Keratinocyte (primary cell): ENCODE data around the gene MEP1A. TPM values are rescaled to one million over a fixed set of nuclear protein-coding genes. Genes with fewer than 3 reads are reported as not detected.

Source experiments
- DNase-seq: peaks from one replicate; pipeline ENCODE4 v3.0.0-alpha.2; 2011; ENCODE audit warnings: low read depth, missing footprints, low spot score
- FAIRE-seq: peaks from 2 replicates; lab custom pipeline; 2011; peaks lifted over from hg19 to GRCh38; lab: Jason Lieb, UNC
- H2AFZ ChIP-seq: 2 replicates; pipeline ENCODE4 v1.6.0; 2012; ENCODE audit warnings: low read length, control low read depth, inconsistent platforms; ENCODE audit not compliant: control insufficient read depth
- H3K27ac ChIP-seq: 2 replicates; pipeline ENCODE4 v1.5.1; 2011; ENCODE audit warnings: low read length; ENCODE audit not compliant: control insufficient read depth, insufficient read depth
- H3K27me3 ChIP-seq: 3 replicates; pipeline ENCODE4 v1.6.0; 2011; ENCODE audit warnings: low read length; ENCODE audit not compliant: control insufficient read depth, insufficient read depth; ENCODE audit errors: extremely low read depth
- H3K36me3 ChIP-seq, 2 experiments: 2 replicates in 1 of 2; 3 replicates in 1 of 2; pipeline ENCODE4 v1.5.1; 2011; ENCODE audit warnings: low read length in 2 of 2, mild to moderate bottlenecking in 1 of 2; ENCODE audit not compliant: control insufficient read depth in 2 of 2, insufficient read depth in 2 of 2; ENCODE audit errors: extremely low read depth in 1 of 2
- H3K4me1 ChIP-seq: 3 replicates; pipeline ENCODE4 v1.5.1; 2011; ENCODE audit warnings: low read length; ENCODE audit not compliant: control insufficient read depth, insufficient read depth; ENCODE audit errors: extremely low read depth
- H3K4me2 ChIP-seq: 3 replicates; pipeline ENCODE4 v1.6.0; 2011; ENCODE audit warnings: low read depth, low read length; ENCODE audit not compliant: control insufficient read depth, insufficient read depth; ENCODE audit errors: extremely low read depth
- H3K4me3 ChIP-seq, 3 experiments: fragments of 200-600 bp in 1 of 3; sonication (generic) in 1 of 3; 2 replicates in 2 of 3; 3 replicates in 1 of 3; pipeline ENCODE4 v1.5.1; 2011 to 2016; ENCODE audit warnings: low read length in 3 of 3, mild to moderate bottlenecking in 3 of 3, control low read depth in 2 of 3, inconsistent platforms in 1 of 3, low read depth in 1 of 3, mixed read lengths in 1 of 3, mixed run types in 1 of 3, moderate library complexity in 1 of 3; ENCODE audit not compliant: control insufficient read depth in 2 of 3, insufficient read depth in 2 of 3; ENCODE audit errors: extremely low read depth in 1 of 3
- H3K79me2 ChIP-seq: 2 replicates; pipeline ENCODE4 v1.6.0; 2012; ENCODE audit warnings: low read length; ENCODE audit not compliant: control insufficient read depth, insufficient read depth
- H3K9ac ChIP-seq: 3 replicates; pipeline ENCODE4 v1.6.0; 2011; ENCODE audit warnings: low read length; ENCODE audit not compliant: control insufficient read depth, insufficient read depth; ENCODE audit errors: extremely low read depth
- H3K9me1 ChIP-seq: 3 replicates; pipeline ENCODE4 v1.6.0; 2011; ENCODE audit warnings: low read length; ENCODE audit not compliant: control insufficient read depth, insufficient read depth; ENCODE audit errors: extremely low read depth
- H3K9me3 ChIP-seq: 2 replicates; pipeline ENCODE4 v1.5.1; 2012; ENCODE audit warnings: low read depth, low read length; ENCODE audit not compliant: control insufficient read depth
- H4K20me1 ChIP-seq: 3 replicates; pipeline ENCODE4 v1.6.0; 2011; ENCODE audit warnings: low read length; ENCODE audit not compliant: control insufficient read depth, insufficient read depth; ENCODE audit errors: extremely low read depth
- EZH2 ChIP-seq: IDR thresholded peaks from one replicate; pipeline ENCODE4 v1.6.1; 2012; ENCODE audit warnings: inconsistent platforms, mild to moderate bottlenecking, low read length, moderate library complexity
- dilution Hi-C: fragments of 300-500 bp; cut with MboI; formaldehyde crosslinking; loops from one replicate; pipeline ENCODE4 v1.7.0; 2020; ENCODE audit warnings: low sequenced_read_pairs; ENCODE audit not compliant: extremely low pct_ligation_motif_present
- polyA plus RNA-seq, 5 experiments: library from polyadenylated mRNA; depleted of rRNA in 3 of 5; stranded (reverse) in 3 of 5; stranded (forward) in 1 of 5; unstranded in 1 of 5; fragments of >200 nt; gene quantifications; 1 replicate in 1 of 5; 2 replicates in 3 of 5; 3 replicates in 1 of 5; pipeline versions ENCODE4 v1.2.1 to v1.2.3, GENCODE V29; 2011 to 2012; ENCODE audit warnings: missing spikeins in 2 of 5, low read depth in 1 of 5, low replicate concordance in 1 of 5
- TF ChIP-seq, protein P1 (sequence below), 3 experiments: IDR thresholded peaks in 1 of 3; conservative IDR thresholded peaks in 1 of 3; optimal IDR thresholded peaks in 1 of 3; 2 replicates in 2 of 3; 3 replicates in 1 of 3; pipeline versions ENCODE3 to v1.5.1; 2011; ENCODE audit warnings: low read length in 3 of 3, mild to moderate bottlenecking in 3 of 3, moderate library complexity in 2 of 3, control low read depth in 1 of 3, inconsistent platforms in 1 of 3; ENCODE audit not compliant: insufficient read depth in 2 of 3; ENCODE audit errors: extremely low read depth in 1 of 3

The MEP1A gene
- polyA plus RNA-seq, 1 donor (not counting 4 experiments of a cell fraction or from before 2014, with no cell fraction given): 0.07 TPM

DNA sequence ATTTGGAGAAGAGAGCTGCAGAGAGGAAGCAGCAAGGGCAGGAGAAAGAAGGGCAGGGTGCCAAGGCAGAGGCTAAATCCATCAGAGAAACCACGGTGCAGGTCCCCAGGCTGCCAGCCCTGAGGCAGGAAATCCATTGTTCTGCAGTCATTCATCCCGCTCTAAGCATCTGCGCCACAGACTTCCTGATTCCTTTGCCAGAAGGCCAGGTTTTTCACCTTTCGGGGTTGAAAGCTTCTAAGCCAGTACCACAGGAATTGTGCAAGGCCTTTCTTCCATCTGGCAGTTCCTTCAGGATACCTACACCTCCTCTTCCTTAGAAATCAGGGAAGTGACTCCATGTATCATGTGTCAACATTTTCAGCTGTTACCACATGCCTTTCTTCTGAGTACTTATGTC, 82.9 kb downstream of the MEP1A start:
- TF ChIP-seq EZH2: no peak
- TF ChIP-seq, protein P1, sequence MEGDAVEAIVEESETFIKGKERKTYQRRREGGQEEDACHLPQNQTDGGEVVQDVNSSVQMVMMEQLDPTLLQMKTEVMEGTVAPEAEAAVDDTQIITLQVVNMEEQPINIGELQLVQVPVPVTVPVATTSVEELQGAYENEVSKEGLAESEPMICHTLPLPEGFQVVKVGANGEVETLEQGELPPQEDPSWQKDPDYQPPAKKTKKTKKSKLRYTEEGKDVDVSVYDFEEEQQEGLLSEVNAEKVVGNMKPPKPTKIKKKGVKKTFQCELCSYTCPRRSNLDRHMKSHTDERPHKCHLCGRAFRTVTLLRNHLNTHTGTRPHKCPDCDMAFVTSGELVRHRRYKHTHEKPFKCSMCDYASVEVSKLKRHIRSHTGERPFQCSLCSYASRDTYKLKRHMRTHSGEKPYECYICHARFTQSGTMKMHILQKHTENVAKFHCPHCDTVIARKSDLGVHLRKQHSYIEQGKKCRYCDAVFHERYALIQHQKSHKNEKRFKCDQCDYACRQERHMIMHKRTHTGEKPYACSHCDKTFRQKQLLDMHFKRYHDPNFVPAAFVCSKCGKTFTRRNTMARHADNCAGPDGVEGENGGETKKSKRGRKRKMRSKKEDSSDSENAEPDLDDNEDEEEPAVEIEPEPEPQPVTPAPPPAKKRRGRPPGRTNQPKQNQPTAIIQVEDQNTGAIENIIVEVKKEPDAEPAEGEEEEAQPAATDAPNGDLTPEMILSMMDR (optimal IDR thresholded peaks at IDR 0.05 in 1 of 3, IDR thresholded peaks at IDR 0.05 in 1 of 3, conservative IDR thresholded peaks at IDR 0.05 in 1 of 3; ENCODE audit: extremely low read depth in 1 of 3, insufficient read depth in 2 of 3, low read length in 3 of 3): no peak
- H2AFZ ChIP-seq: no peak overlapping the region
- peak overlapping the region; percentile 8 for H3K4me2 ChIP-seq

DNA sequence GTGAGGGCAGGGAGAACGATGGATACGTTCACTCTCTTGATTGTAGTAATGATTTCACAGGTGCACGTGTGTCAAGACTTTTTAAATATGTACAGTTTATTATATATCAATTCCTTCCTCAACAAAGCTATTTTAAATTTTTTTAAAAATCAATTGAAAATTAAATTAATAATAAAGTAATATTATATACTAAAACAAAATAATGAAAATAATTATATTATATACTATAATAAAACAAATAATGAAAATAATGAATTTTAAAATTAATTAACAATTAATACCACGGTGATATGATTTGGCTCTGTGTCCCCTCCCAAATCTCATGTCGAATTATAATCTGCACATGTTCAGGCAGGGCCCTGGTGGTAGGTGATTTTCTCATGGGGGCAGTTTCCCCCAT, 85.8 kb downstream of the MEP1A start:
- dilution Hi-C loops: no loop called here
- no peaks in the 10 kb centered on the region for H3K27me3 ChIP-seq
- H3K4me1 ChIP-seq: peaks cover 12% of the 10 kb centered on the region
- H3K36me3 ChIP-seq: no peaks in the 10 kb centered on the region
- no peak overlapping the region for H3K9ac ChIP-seq
- H3K79me2 ChIP-seq: no peaks in the 10 kb centered on the region
- DNase-seq: no peak
- TF ChIP-seq EZH2: no peak
- TF ChIP-seq, protein P1 (optimal IDR thresholded peaks at IDR 0.05 in 1 of 3, IDR thresholded peaks at IDR 0.05 in 1 of 3, conservative IDR thresholded peaks at IDR 0.05 in 1 of 3; ENCODE audit: extremely low read depth in 1 of 3, insufficient read depth in 2 of 3, low read length in 3 of 3): no peak
- no peak overlapping the region for H3K4me3 ChIP-seq
- FAIRE-seq: no peak
- H3K9me1 ChIP-seq: no peaks in the 10 kb centered on the region
- no peaks in the 10 kb centered on the region for H3K9me3 ChIP-seq
- H4K20me1 ChIP-seq: no peaks in the 10 kb centered on the region
- no peak overlapping the region for H3K4me2 ChIP-seq
- H2AFZ ChIP-seq: no peak overlapping the region
- no peak overlapping the region for H3K27ac ChIP-seq

More for the DNA sequence above, 82.9 kb downstream of the MEP1A start:
- Histone ChIP-seq H3K36me3 (no peaks in the 10 kb centered on the region), H3K4me3 (no peak overlapping the region), H3K27me3 (no peaks in the 10 kb centered on the region), H3K9ac (no peak overlapping the region), H3K4me1 (peaks cover 17% of the 10 kb centered on the region), H3K27ac (no peak overlapping the region), H3K9me3 (no peaks in the 10 kb centered on the region), H3K9me1 (no peaks in the 10 kb centered on the region), H4K20me1 (no peaks in the 10 kb centered on the region), H3K79me2 (no peaks in the 10 kb centered on the region)
- dilution Hi-C loops: no loop called here
- peak; percentile 97 for FAIRE-seq
- peak; percentile 98 for DNase-seq
